ENCODE results near the gene GRK1.

Gene GRK1

GRCh38 chr13:113784645-113785024, 117.6 kb downstream of the GRK1 start:
- no peaks in the 10 kb centered on the region for H3K9me3 ChIP-seq (ENCODE audit: low read depth, low read length)
- H3K4me3 ChIP-seq = no peak overlapping the region
- H3K27ac ChIP-seq = no peak overlapping the region
- no peak overlapping the region for H3K9ac ChIP-seq (ENCODE audit: insufficient read length)
- TF ChIP-seq FOXP2 (optimal IDR thresholded peaks at IDR 0.05; ENCODE audit: control extremely low read depth, extremely low read length, insufficient read depth) = no peak
- H3K36me3 ChIP-seq (ENCODE audit: insufficient read depth, low read length) = no peaks in the 10 kb centered on the region
- DNase-seq (ENCODE audit: low read depth, low spot score) = no peak

- H3K27ac ChIP-seq = no peak overlapping the region
- TF ChIP-seq POLR2AphosphoS5 (IDR thresholded peaks at IDR 0.05; ENCODE audit: borderline replicate concordance, low read depth, low read length) (no peak), FOXP2 (optimal IDR thresholded peaks at IDR 0.05; ENCODE audit: control extremely low read depth, extremely low read length, insufficient read depth) (no peak), EZH2 (IDR thresholded peaks at IDR 0.05) (no peak)
- no peaks in the 10 kb centered on the region for H3K36me3 ChIP-seq (ENCODE audit: insufficient read depth, low read length)
- H3K4me3 ChIP-seq = no peak overlapping the region
- no peak for DNase-seq (ENCODE audit: low read depth, low spot score)
- H3K9ac ChIP-seq (ENCODE audit: insufficient read length) = no peak overlapping the region
- H3K9me3 ChIP-seq (ENCODE audit: low read depth, low read length) = no peaks in the 10 kb centered on the region
Observed at GRCh38 chr13:113785051-113786010, 118.3 kb downstream of the GRK1 start.

GRCh38 chr13:113786262-113786841, 119.3 kb downstream of the GRK1 start:
- Histone ChIP-seq H3K27ac (no peak overlapping the region), H3K9ac (ENCODE audit: insufficient read length) (no peak overlapping the region), H3K9me3 (ENCODE audit: low read depth, low read length) (no peaks in the 10 kb centered on the region), H3K36me3 (ENCODE audit: insufficient read depth, low read length) (no peaks in the 10 kb centered on the region), H3K4me3 (no peak overlapping the region)
- no peak for DNase-seq (ENCODE audit: low read depth, low spot score)
- TF ChIP-seq EZH2 (IDR thresholded peaks at IDR 0.05) = no peak
- TF ChIP-seq POLR2AphosphoS5 (IDR thresholded peaks at IDR 0.05; ENCODE audit: borderline replicate concordance, low read depth, low read length) = no peak
- TF ChIP-seq FOXP2 (optimal IDR thresholded peaks at IDR 0.05; ENCODE audit: control extremely low read depth, extremely low read length, insufficient read depth) = no peak

Data from SK-N-MC (cell line).